IMR-90 (cell line): ENCODE data around the gene KRTAP12-2. TPM values are rescaled to one million over a fixed set of nuclear protein-coding genes. Genes with fewer than 3 reads are reported as not detected.
A peak's percentile ranks its signal among the peaks of the same experiment; 100 is the strongest.

ENCODE experiments used
- ATAC-seq: fragments of 200-7000 bp; cut with Tn5 transposase; 2 replicates; pipeline ENCODE4 v1.9.1; 2020; ENCODE audit warnings: low read depth, mild to moderate bottlenecking, moderate library complexity
- BruUV-seq: library from RNA; stranded (reverse); fragments of 400-500 nt; replicated peaks from 2 replicates; lab custom pipeline; 2021; lab: Mats Ljungman, UMichigan
- CTCF ChIA-PET: fragments of 300-600 bp; formaldehyde crosslinking; extraction: SDS; loops from one replicate; lab custom pipeline; 2021; ENCODE audit warnings: antibody characterized with exemption; lab: Yijun Ruan, JAX
- POLR2A ChIA-PET: fragments of 300-600 bp; sonication (Branson Sonifier 250); formaldehyde crosslinking; loops from one replicate; lab custom pipeline; 2022; ENCODE audit warnings: antibody characterized with exemption; ENCODE audit not compliant: unreplicated experiment; lab: Charles Lee
- DNase-seq: peaks from one replicate; pipeline ENCODE4 v3.0.0; 2013
- H2AFZ ChIP-seq: replicated peaks from 2 replicates; pipeline ENCODE3; 2013; ENCODE audit warnings: low read length, mild to moderate bottlenecking; ENCODE audit not compliant: poor library complexity
- H2AK5ac ChIP-seq: 2 replicates; pipeline ENCODE4 v1.6.1; 2013; ENCODE audit warnings: low read depth, low read length, inconsistent platforms
- H2AK9ac ChIP-seq: replicated peaks from 2 replicates; pipeline ENCODE3; 2013; ENCODE audit warnings: mild to moderate bottlenecking, low read depth, low read length, moderate library complexity; ENCODE audit not compliant: poor library complexity
- H2BK120ac ChIP-seq: 2 replicates; pipeline ENCODE4 v1.6.1; 2013; ENCODE audit warnings: low read depth, low read length, inconsistent platforms
- H2BK15ac ChIP-seq: 3 replicates; pipeline ENCODE4 v1.6.1; 2013; ENCODE audit warnings: low read depth, low read length, inconsistent platforms
- H2BK20ac ChIP-seq: 2 replicates; pipeline ENCODE4 v1.6.1; 2013; ENCODE audit warnings: low read depth, mild to moderate bottlenecking, inconsistent platforms, low read length, moderate library complexity
- H2BK5ac ChIP-seq: 2 replicates; pipeline ENCODE4 v1.6.1; 2013; ENCODE audit warnings: mild to moderate bottlenecking, low read depth, low read length, inconsistent platforms; ENCODE audit not compliant: poor library complexity, severe bottlenecking
- H3K14ac ChIP-seq: replicated peaks from 2 replicates; pipeline ENCODE4 v1.6.1; 2013; ENCODE audit warnings: low read depth, low read length, inconsistent platforms
- H3K18ac ChIP-seq: 2 replicates; pipeline ENCODE4 v1.6.1; 2013; ENCODE audit warnings: low read depth, low read length, control low read depth
- H3K23ac ChIP-seq: 2 replicates; pipeline ENCODE4 v1.6.1; 2013; ENCODE audit warnings: low read depth, low read length, inconsistent platforms
- H3K27ac ChIP-seq: 2 replicates; pipeline ENCODE4 v1.5.1; 2013; ENCODE audit warnings: mild to moderate bottlenecking, control low read depth, low read length; ENCODE audit not compliant: insufficient read depth
- H3K27me3 ChIP-seq: 2 replicates; pipeline ENCODE4 v1.6.1; 2013; ENCODE audit warnings: low read length; ENCODE audit not compliant: control insufficient read depth, insufficient read depth
- H3K36me3 ChIP-seq: 2 replicates; pipeline ENCODE4 v1.6.1; 2013; ENCODE audit warnings: low read length, mixed read lengths; ENCODE audit not compliant: control insufficient read depth, insufficient read depth
- H3K4ac ChIP-seq: 2 replicates; pipeline ENCODE4 v1.6.1; 2013; ENCODE audit warnings: low read depth, low read length, inconsistent platforms
- H3K4me1 ChIP-seq: 2 replicates; pipeline ENCODE4 v1.6.1; 2013; ENCODE audit warnings: low read length, mixed read lengths; ENCODE audit not compliant: control insufficient read depth, insufficient read depth
- H3K4me2 ChIP-seq: 2 replicates; pipeline ENCODE4 v1.6.1; 2013; ENCODE audit warnings: low read depth, mild to moderate bottlenecking, control low read depth, low read length, moderate library complexity
- H3K4me3 ChIP-seq: 2 replicates; pipeline ENCODE4 v1.5.1; 2013; ENCODE audit warnings: low read depth, mild to moderate bottlenecking, control low read depth, low read length, moderate library complexity; ENCODE audit not compliant: insufficient read depth
- H3K56ac ChIP-seq: 2 replicates; pipeline ENCODE4 v1.6.1; 2013; ENCODE audit warnings: low read length, inconsistent platforms; ENCODE audit not compliant: insufficient read depth; ENCODE audit errors: extremely low read depth
- H3K79me1 ChIP-seq, 2 experiments: 2 replicates each; pipeline ENCODE4 v1.6.1; 2013; ENCODE audit warnings: low read length in 2 of 2, inconsistent platforms in 1 of 2, low read depth in 1 of 2
- H3K9ac ChIP-seq: 2 replicates; pipeline ENCODE4 v1.6.1; 2013; ENCODE audit warnings: low read depth, low read length, control low read depth
- H3K9me1 ChIP-seq: 2 replicates; pipeline ENCODE4 v1.6.1; 2013; ENCODE audit warnings: low read length, inconsistent platforms; ENCODE audit not compliant: insufficient read depth
- H3K9me3 ChIP-seq: 2 replicates; pipeline ENCODE4 v1.6.1; 2013; ENCODE audit warnings: low read length; ENCODE audit not compliant: control insufficient read depth, insufficient read depth
- H4K20me1 ChIP-seq: 2 replicates; pipeline ENCODE4 v1.6.1; 2013; ENCODE audit warnings: low read length, inconsistent platforms; ENCODE audit not compliant: insufficient read depth
- H4K5ac ChIP-seq: 2 replicates; pipeline ENCODE4 v1.6.1; 2013; ENCODE audit warnings: mild to moderate bottlenecking, low read depth, low read length, control low read depth
- H4K8ac ChIP-seq, 2 experiments: 2 replicates each; pipeline ENCODE4 v1.6.1; 2013; ENCODE audit warnings: low read depth in 2 of 2, low read length in 2 of 2, control low read depth in 1 of 2, inconsistent platforms in 1 of 2
- H4K91ac ChIP-seq: 2 replicates; pipeline ENCODE4 v1.6.1; 2013; ENCODE audit warnings: low read depth, low read length, inconsistent platforms; ENCODE audit not compliant: insufficient read depth
- CEBPB ChIP-seq: IDR thresholded peaks from 2 replicates; pipeline ENCODE4 v1.6.1; 2012; ENCODE audit warnings: low read depth, low read length, improper control_type of control experiment
- CTCF ChIP-seq: conservative IDR thresholded peaks from 2 replicates; pipeline ENCODE4 v1.5.1; 2012; ENCODE audit warnings: mild to moderate bottlenecking, low read depth, low read length, improper control_type of control experiment
- ELK1 ChIP-seq: fragments of 150-350 bp; IDR thresholded peaks from 2 replicates; pipeline ENCODE4 v1.6.1; 2016; ENCODE audit warnings: low read depth, mild to moderate bottlenecking, low read length, moderate library complexity, borderline replicate concordance
- MAFK ChIP-seq: IDR thresholded peaks from 2 replicates; pipeline ENCODE4 v1.6.1; 2012; ENCODE audit warnings: low read depth, low read length, improper control_type of control experiment
- MXI1 ChIP-seq: IDR thresholded peaks from 2 replicates; pipeline ENCODE4 v1.6.1; 2012; ENCODE audit warnings: low read depth, mild to moderate bottlenecking, low read length, moderate library complexity, borderline replicate concordance
- POLR2A ChIP-seq: IDR thresholded peaks from 2 replicates; pipeline ENCODE4 v1.6.1; 2012; ENCODE audit warnings: mild to moderate bottlenecking, low read depth, low read length
- RAD21 ChIP-seq: IDR thresholded peaks from 2 replicates; pipeline ENCODE4 v1.6.1; 2012; ENCODE audit warnings: low read length, improper control_type of control experiment
- RCOR1 ChIP-seq: IDR thresholded peaks from 2 replicates; pipeline ENCODE4 v1.6.1; 2012; ENCODE audit warnings: mild to moderate bottlenecking, low read length, improper control_type of control experiment; ENCODE audit not compliant: insufficient replicate concordance
- RFX5 ChIP-seq: IDR thresholded peaks from 2 replicates; pipeline ENCODE4 v1.8.0; 2012; ENCODE audit warnings: low read depth, mild to moderate bottlenecking, low read length, moderate library complexity
- SMC3 ChIP-seq: fragments of 150-350 bp; IDR thresholded peaks from 2 replicates; pipeline ENCODE4 v1.6.1; 2016; ENCODE audit warnings: low read depth, mild to moderate bottlenecking, antibody characterized with exemption, low read length, moderate library complexity
- USF2 ChIP-seq: fragments of 150-350 bp; IDR thresholded peaks from 2 replicates; pipeline ENCODE4 v1.6.1; 2017; ENCODE audit warnings: mild to moderate bottlenecking, antibody characterized with exemption, low read length, low read depth
- WGBS, 2 experiments: methylation state at CpG; one replicate each; pipeline versions ENCODE4 v1.1.5 to v1.1.7; 2013; ENCODE audit warnings: missing lambda C conversion rate in 2 of 2; ENCODE audit not compliant: insufficient read length in 1 of 2; ENCODE audit errors: extremely low coverage in 2 of 2; 5-methylcytosine and 5-hydroxymethylcytosine counted together
- dilution Hi-C: fragments of 300-500 bp; cut with HindIII; formaldehyde crosslinking; loops from one replicate; pipeline ENCODE4 v1.14.3; 2018; ENCODE audit warnings: low sequenced_read_pairs; ENCODE audit not compliant: unreplicated experiment
- in situ Hi-C: fragments of 300-500 bp; cut with MboI; formaldehyde crosslinking; loops from 3 replicates; pipeline ENCODE4 v1.14.3; 2019; ENCODE audit warnings: low sequenced_read_pairs, inconsistent platforms, mixed read lengths
- intact Hi-C: fragments of 100-400 bp; cut with micrococcal nuclease; formaldehyde crosslinking; loops from 2 replicates; pipeline ENCODE4 v1.10.0; 2022
- polyA plus RNA-seq, 3 experiments: library from polyadenylated mRNA; depleted of rRNA; stranded (reverse); fragments of >200 nt; gene quantifications; 2 replicates each; pipeline ENCODE4 v1.2.3, GENCODE V29; 2012; ENCODE audit warnings: low replicate concordance in 1 of 3
- total RNA-seq: library from RNA; depleted of rRNA; stranded (reverse); fragments of >200 nt; gene quantifications from 2 replicates; pipeline ENCODE4 v1.2.3, GENCODE V29; 2012

Gene KRTAP12-2
- total and polyA plus RNA-seq, 2 of the 4 experiments (the other 2 are of a cell fraction), result not detected

- no peak overlapping the region for H4K91ac ChIP-seq
- TF ChIP-seq RFX5, result no peak
- TF ChIP-seq MAFK, result no peak
- TF ChIP-seq SMC3, result no peak
- TF ChIP-seq MXI1, result no peak
- TF ChIP-seq RCOR1, result no peak
- no peak for TF ChIP-seq ELK1
- TF ChIP-seq CTCF, result no peak
- no peak for TF ChIP-seq POLR2A
- TF ChIP-seq RAD21, result no peak
- no peak for TF ChIP-seq USF2
- TF ChIP-seq CEBPB, result no peak
These were observed 36.4 kb upstream of the KRTAP12-2 start for GRCh38 chr21:44702973-44703730.

More at GRCh38 chr21:44702973-44703730, 36.4 kb upstream of the KRTAP12-2 start:
- Histone ChIP-seq H3K4ac (no peak overlapping the region), H3K27ac (no peak overlapping the region), H2BK15ac (no peak overlapping the region), H3K23ac (no peak overlapping the region), H4K8ac (no peak overlapping the region), H3K79me1 (no peaks in the 10 kb centered on the region), H3K18ac (no peak overlapping the region), H2BK20ac (no peak overlapping the region), H3K4me1 (no peaks in the 10 kb centered on the region), H2BK5ac (no peak overlapping the region), H3K9me1 (no peaks in the 10 kb centered on the region), H4K20me1 (no peaks in the 10 kb centered on the region), H3K36me3 (no peaks in the 10 kb centered on the region), H3K4me2 (no peak overlapping the region), H3K56ac (no peak overlapping the region), H2BK120ac (no peak overlapping the region), H2AFZ (no peak overlapping the region), H3K9ac (no peak overlapping the region), H3K27me3 (peaks cover 70% of the 10 kb centered on the region), H2AK9ac (peak overlapping the region; percentile 6), H3K4me3 (no peak overlapping the region), H4K5ac (no peak overlapping the region), H3K14ac (no peak overlapping the region), H2AK5ac (no peak overlapping the region), H3K9me3 (peaks cover 6% of the 10 kb centered on the region; the same call in 1 of the 2 replicates)
- WGBS, 2 experiments, result 35% methylated on average over 11 of the region's 16 CpGs; no CpG with 5 or more reads in 1 of the 2 experiments
- in situ Hi-C loops (no loop called here), dilution Hi-C loops (no loop called here), intact Hi-C loops (no loop called here)
- DNase-seq, result peak; percentile 6
- no TSS peak for BruUV-seq
- ChIA-PET CTCF (no interaction called here), POLR2A (no interaction called here)
- peak; percentile 73 for ATAC-seq
